ENCODE results near the gene SIRPG. TPM values are rescaled to one million over a fixed set of nuclear protein-coding genes. Genes with fewer than 3 reads are reported as not detected.

SIRPG gene
- total RNA-seq, 1 experiment from 2014 or later, result not detected

DNA sequence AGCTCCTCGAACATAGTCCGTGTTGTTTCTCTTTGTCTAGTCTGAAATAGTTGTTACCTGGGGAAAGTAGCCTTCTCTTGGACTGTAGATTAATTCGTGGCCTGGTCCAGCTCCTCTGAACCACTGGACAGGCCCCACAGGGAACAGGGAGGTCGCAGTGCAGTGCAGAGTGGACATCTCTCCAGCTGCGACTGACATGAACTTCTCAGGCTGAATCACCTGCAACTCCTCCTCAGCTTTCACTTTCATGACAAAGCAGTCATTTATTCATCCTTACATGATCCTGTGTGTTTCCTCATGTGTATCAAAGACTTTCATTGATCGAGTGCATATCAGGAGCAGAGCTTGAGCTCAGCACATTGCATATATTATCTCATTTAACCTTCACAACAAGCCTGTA, 19.1 kb upstream of the SIRPG start:
- Histone ChIP-seq H3K27me3 (ENCODE audit: low read length) (no peaks in the 10 kb centered on the region), H3K4me2 (ENCODE audit: low read depth, low read length, poor library complexity, severe bottlenecking) (no peak overlapping the region), H3K27ac (ENCODE audit: low read length) (no peak overlapping the region), H3K9ac (ENCODE audit: low read length) (no peak overlapping the region), H2AFZ (ENCODE audit: low read length) (no peak overlapping the region), H3K36me3 (ENCODE audit: insufficient read depth, low read length) (no peaks in the 10 kb centered on the region), H3K79me2 (ENCODE audit: low read length) (no peaks in the 10 kb centered on the region), H3K9me2 (replicated peaks; ENCODE audit: insufficient read depth, low read length) (no peaks in the 10 kb centered on the region), H4K20me1 (ENCODE audit: insufficient read depth, low read depth, low read length) (no peaks in the 10 kb centered on the region), H3K4me1 (ENCODE audit: low read length) (no peaks in the 10 kb centered on the region), H3K9me3 (ENCODE audit: low read length) (no peaks in the 10 kb centered on the region), H3K4me3 (ENCODE audit: low read length) (no peak overlapping the region)
- no peak for DNase-seq

GRCh38 chr20:1674990-1675780, 17.6 kb upstream of the SIRPG start:
- H3K4me1 ChIP-seq (ENCODE audit: low read length), result no peaks in the 10 kb centered on the region

GRCh38 chr20:1674361-1674760, 16.8 kb upstream of the SIRPG start:
- Histone ChIP-seq H3K4me3 (ENCODE audit: low read length) (no peak overlapping the region), H2AFZ (ENCODE audit: low read length) (no peak overlapping the region), H3K9me2 (replicated peaks; ENCODE audit: insufficient read depth, low read length) (no peaks in the 10 kb centered on the region), H3K9me3 (ENCODE audit: low read length) (no peaks in the 10 kb centered on the region), H3K27me3 (ENCODE audit: low read length) (no peaks in the 10 kb centered on the region), H3K4me2 (ENCODE audit: low read depth, low read length, poor library complexity, severe bottlenecking) (no peak overlapping the region), H4K20me1 (ENCODE audit: insufficient read depth, low read depth, low read length) (no peaks in the 10 kb centered on the region), H3K9ac (ENCODE audit: low read length) (no peak overlapping the region), H3K4me1 (ENCODE audit: low read length) (no peaks in the 10 kb centered on the region), H3K36me3 (ENCODE audit: insufficient read depth, low read length) (no peaks in the 10 kb centered on the region), H3K27ac (ENCODE audit: low read length) (no peak overlapping the region), H3K79me2 (ENCODE audit: low read length) (no peaks in the 10 kb centered on the region)
- no peak for DNase-seq

More at GRCh38 chr20:1674990-1675780, 17.6 kb upstream of the SIRPG start:
- H3K9ac ChIP-seq (ENCODE audit: low read length), result no peak overlapping the region
- no peak overlapping the region for H2AFZ ChIP-seq (ENCODE audit: low read length)
- H4K20me1 ChIP-seq (ENCODE audit: insufficient read depth, low read depth, low read length), result no peaks in the 10 kb centered on the region
- no peak overlapping the region for H3K4me3 ChIP-seq (ENCODE audit: low read length)
- no peak overlapping the region for H3K4me2 ChIP-seq (ENCODE audit: low read depth, low read length, poor library complexity, severe bottlenecking)
- H3K9me2 ChIP-seq (replicated peaks; ENCODE audit: insufficient read depth, low read length), result no peaks in the 10 kb centered on the region
- H3K36me3 ChIP-seq (ENCODE audit: insufficient read depth, low read length), result no peaks in the 10 kb centered on the region
- no peak overlapping the region for H3K27ac ChIP-seq (ENCODE audit: low read length)
- no peaks in the 10 kb centered on the region for H3K27me3 ChIP-seq (ENCODE audit: low read length)
- H3K9me3 ChIP-seq (ENCODE audit: low read length), result no peaks in the 10 kb centered on the region
- no peaks in the 10 kb centered on the region for H3K79me2 ChIP-seq (ENCODE audit: low read length)
- no peak for DNase-seq

DNA sequence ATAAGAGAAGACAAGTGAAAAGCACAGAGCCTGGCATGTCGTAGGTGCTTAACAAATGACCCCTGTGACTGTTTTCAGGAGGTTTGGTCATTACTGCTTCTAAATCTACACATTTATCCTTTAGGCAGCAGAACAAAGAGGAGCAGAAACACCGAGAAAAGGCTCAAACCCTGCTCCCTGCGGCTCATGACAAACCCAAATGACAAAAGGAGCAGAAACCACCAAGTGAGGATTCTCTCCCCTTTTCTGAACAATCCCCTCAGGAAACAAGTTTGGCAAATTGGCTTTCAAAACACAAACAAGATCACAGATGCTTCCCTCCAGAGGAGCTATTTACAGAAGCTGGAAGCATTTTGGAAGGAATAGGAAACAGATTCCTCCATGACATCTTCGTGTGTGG, 15.8 kb upstream of the SIRPG start:
- Histone ChIP-seq H2AFZ (ENCODE audit: low read length) (no peak overlapping the region), H3K9ac (ENCODE audit: low read length) (no peak overlapping the region), H3K4me3 (ENCODE audit: low read length) (no peak overlapping the region), H3K27me3 (ENCODE audit: low read length) (no peaks in the 10 kb centered on the region), H4K20me1 (ENCODE audit: insufficient read depth, low read depth, low read length) (no peaks in the 10 kb centered on the region), H3K9me3 (ENCODE audit: low read length) (no peaks in the 10 kb centered on the region), H3K79me2 (ENCODE audit: low read length) (no peaks in the 10 kb centered on the region), H3K4me1 (ENCODE audit: low read length) (no peaks in the 10 kb centered on the region), H3K27ac (ENCODE audit: low read length) (no peak overlapping the region), H3K36me3 (ENCODE audit: insufficient read depth, low read length) (no peaks in the 10 kb centered on the region), H3K4me2 (ENCODE audit: low read depth, low read length, poor library complexity, severe bottlenecking) (no peak overlapping the region), H3K9me2 (replicated peaks; ENCODE audit: insufficient read depth, low read length) (no peaks in the 10 kb centered on the region)
- DNase-seq, result no peak

- Histone ChIP-seq H3K79me2 (ENCODE audit: low read length) (no peaks in the 10 kb centered on the region), H3K9me2 (replicated peaks; ENCODE audit: insufficient read depth, low read length) (no peaks in the 10 kb centered on the region), H3K27me3 (ENCODE audit: low read length) (no peaks in the 10 kb centered on the region), H4K20me1 (ENCODE audit: insufficient read depth, low read depth, low read length) (no peaks in the 10 kb centered on the region), H3K9ac (ENCODE audit: low read length) (no peak overlapping the region), H3K4me1 (ENCODE audit: low read length) (no peaks in the 10 kb centered on the region), H3K36me3 (ENCODE audit: insufficient read depth, low read length) (no peaks in the 10 kb centered on the region), H3K9me3 (ENCODE audit: low read length) (no peaks in the 10 kb centered on the region), H3K27ac (ENCODE audit: low read length) (no peak overlapping the region), H2AFZ (ENCODE audit: low read length) (no peak overlapping the region), H3K4me3 (ENCODE audit: low read length) (no peak overlapping the region), H3K4me2 (ENCODE audit: low read depth, low read length, poor library complexity, severe bottlenecking) (no peak overlapping the region)
- DNase-seq, result no peak
Measured at GRCh38 chr20:1672728-1673127, 15.1 kb upstream of the SIRPG start.

- H3K4me2 ChIP-seq (ENCODE audit: low read depth, low read length, poor library complexity, severe bottlenecking), result no peak overlapping the region
- no peaks in the 10 kb centered on the region for H3K9me3 ChIP-seq (ENCODE audit: low read length)
- no peak overlapping the region for H3K9ac ChIP-seq (ENCODE audit: low read length)
- no peaks in the 10 kb centered on the region for H3K4me1 ChIP-seq (ENCODE audit: low read length)
- H3K27ac ChIP-seq (ENCODE audit: low read length), result no peak overlapping the region
- no peaks in the 10 kb centered on the region for H3K9me2 ChIP-seq (replicated peaks; ENCODE audit: insufficient read depth, low read length)
- H2AFZ ChIP-seq (ENCODE audit: low read length), result no peak overlapping the region
- no peaks in the 10 kb centered on the region for H4K20me1 ChIP-seq (ENCODE audit: insufficient read depth, low read depth, low read length)
- no peaks in the 10 kb centered on the region for H3K27me3 ChIP-seq (ENCODE audit: low read length)
- DNase-seq, result no peak
- no peaks in the 10 kb centered on the region for H3K79me2 ChIP-seq (ENCODE audit: low read length)
- no peak overlapping the region for H3K4me3 ChIP-seq (ENCODE audit: low read length)
- no peaks in the 10 kb centered on the region for H3K36me3 ChIP-seq (ENCODE audit: insufficient read depth, low read length)
Measured at GRCh38 chr20:1671891-1672669, 14.5 kb upstream of the SIRPG start.

GRCh38 chr20:1669304-1669703, 11.7 kb upstream of the SIRPG start:
- H3K4me1 ChIP-seq (ENCODE audit: low read length), result no peaks in the 10 kb centered on the region
- no peaks in the 10 kb centered on the region for H3K36me3 ChIP-seq (ENCODE audit: insufficient read depth, low read length)
- no peaks in the 10 kb centered on the region for H4K20me1 ChIP-seq (ENCODE audit: insufficient read depth, low read depth, low read length)
- H3K79me2 ChIP-seq (ENCODE audit: low read length), result no peaks in the 10 kb centered on the region
- no peak overlapping the region for H3K4me2 ChIP-seq (ENCODE audit: low read depth, low read length, poor library complexity, severe bottlenecking)
- DNase-seq, result no peak
- no peak overlapping the region for H3K4me3 ChIP-seq (ENCODE audit: low read length)
- no peak overlapping the region for H2AFZ ChIP-seq (ENCODE audit: low read length)
- no peak overlapping the region for H3K9ac ChIP-seq (ENCODE audit: low read length)
- no peak overlapping the region for H3K27ac ChIP-seq (ENCODE audit: low read length)
- no peaks in the 10 kb centered on the region for H3K9me3 ChIP-seq (ENCODE audit: low read length)
- H3K27me3 ChIP-seq (ENCODE audit: low read length), result no peaks in the 10 kb centered on the region
- no peaks in the 10 kb centered on the region for H3K9me2 ChIP-seq (replicated peaks; ENCODE audit: insufficient read depth, low read length)

DNA sequence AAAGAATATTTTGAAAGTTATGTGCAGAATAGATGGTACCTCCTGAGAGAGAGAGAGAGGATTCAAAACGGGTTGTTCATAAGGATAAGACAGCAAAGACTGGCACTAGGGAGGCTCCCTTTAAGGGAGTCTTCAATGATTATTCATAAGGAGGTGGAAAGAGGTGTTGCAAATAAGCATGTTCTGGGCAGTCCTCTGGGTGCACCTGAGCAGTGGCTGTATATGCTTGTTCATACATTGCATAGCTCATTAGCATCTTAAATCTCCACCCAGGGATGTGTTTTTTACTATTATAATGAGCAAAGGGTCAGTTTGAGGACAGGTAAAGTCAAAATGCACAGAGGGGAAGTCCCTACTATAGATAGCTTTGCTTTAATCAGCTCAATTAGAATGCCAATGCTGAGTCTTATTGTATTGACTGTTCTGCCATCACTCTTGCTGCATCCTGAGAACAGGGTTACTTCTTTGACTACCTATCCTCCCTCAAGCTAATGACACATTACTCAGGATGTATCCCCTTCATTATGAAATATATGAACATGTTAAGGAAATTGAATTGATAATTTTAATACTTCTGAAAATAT, 10.0 kb upstream of the SIRPG start:
- H3K9me2 ChIP-seq (replicated peaks; ENCODE audit: insufficient read depth, low read length), result no peaks in the 10 kb centered on the region
- H3K27ac ChIP-seq (ENCODE audit: low read length), result no peak overlapping the region
- no peak overlapping the region for H3K4me2 ChIP-seq (ENCODE audit: low read depth, low read length, poor library complexity, severe bottlenecking)
- H3K79me2 ChIP-seq (ENCODE audit: low read length), result no peaks in the 10 kb centered on the region
- no peaks in the 10 kb centered on the region for H3K36me3 ChIP-seq (ENCODE audit: insufficient read depth, low read length)
- no peak for DNase-seq
- H2AFZ ChIP-seq (ENCODE audit: low read length), result no peak overlapping the region
- H3K9me3 ChIP-seq (ENCODE audit: low read length), result no peaks in the 10 kb centered on the region
- H3K27me3 ChIP-seq (ENCODE audit: low read length), result no peaks in the 10 kb centered on the region
- peaks cover 6% of the 10 kb centered on the region; the same call in 1 of the 2 replicates for H3K4me1 ChIP-seq (ENCODE audit: low read length)
- no peak overlapping the region for H3K9ac ChIP-seq (ENCODE audit: low read length)
- no peak overlapping the region for H3K4me3 ChIP-seq (ENCODE audit: low read length)
- no peaks in the 10 kb centered on the region for H4K20me1 ChIP-seq (ENCODE audit: insufficient read depth, low read depth, low read length)
